GM12878 (cell line): ENCODE measurements around the gene ZNF512. TPM values are rescaled to one million over a fixed set of nuclear protein-coding genes. Genes with fewer than 3 reads are reported as not detected.

Source experiments
- ATAC-seq: fragments of 200-7000 bp; cut with Tn5 transposase; 3 replicates; pipeline ENCODE4 v1.9.1; 2020; ENCODE audit warnings: mild to moderate bottlenecking, moderate library complexity
- BruUV-seq: library from RNA; stranded (reverse); fragments of 400-500 nt; replicated peaks from 2 replicates; lab custom pipeline; 2021; lab: Mats Ljungman, UMichigan
- CTCF ChIA-PET: fragments of 300-600 bp; sonication (Branson Sonifier 250); formaldehyde crosslinking; extraction: SDS; loops from one replicate; lab custom pipeline; 2021; ENCODE audit warnings: inconsistent platforms; lab: Yijun Ruan, JAX
- POLR2A ChIA-PET: fragments of 350-600 bp; formaldehyde crosslinking; extraction: SDS; loops from one replicate; lab custom pipeline; 2021; ENCODE audit warnings: inconsistent platforms; lab: Charles Lee
- RAD21 ChIA-PET: fragments of 300-600 bp; sonication (Branson Sonifier 250); formaldehyde crosslinking; loops from one replicate; lab custom pipeline; 2023; ENCODE audit warnings: antibody characterized with exemption; ENCODE audit not compliant: unreplicated experiment; lab: Charles Lee
- SMC1A ChIA-PET: fragments of 300-600 bp; sonication (Branson Sonifier 250); formaldehyde crosslinking; loops from one replicate; lab custom pipeline; 2023; ENCODE audit not compliant: unreplicated experiment, uncharacterized antibody; lab: Charles Lee
- DNase-seq: peaks from one replicate; pipeline ENCODE4 v3.0.0-alpha.2; 2011; ENCODE audit warnings: low read depth, low spot score
- FAIRE-seq: peaks from 3 replicates; lab custom pipeline; 2011; peaks lifted over from hg19 to GRCh38; lab: Jason Lieb, UNC
- H2AFZ ChIP-seq: 2 replicates; pipeline ENCODE4 v1.6.0; 2011; ENCODE audit warnings: low read depth, low read length, control low read depth; ENCODE audit not compliant: control insufficient read depth
- H3K27ac ChIP-seq: 2 replicates; pipeline ENCODE4 v1.5.1; 2011; ENCODE audit warnings: control low read depth; ENCODE audit not compliant: control insufficient read depth, insufficient read depth
- H3K27me3 ChIP-seq, 2 experiments: replicated peaks in 1 of 2; 2 replicates each; pipeline versions ENCODE4 v1.6.0 to v1.6.1; 2011; ENCODE audit warnings: low read length in 1 of 2; ENCODE audit not compliant: control insufficient read depth in 2 of 2, insufficient read depth in 2 of 2
- H3K36me3 ChIP-seq, 2 experiments: 2 replicates each; pipeline ENCODE4 v1.5.1; 2011; ENCODE audit warnings: low read length in 1 of 2; ENCODE audit not compliant: control insufficient read depth in 2 of 2, insufficient read depth in 2 of 2
- H3K4me1 ChIP-seq: 2 replicates; pipeline ENCODE4 v1.6.1; 2011; ENCODE audit warnings: mild to moderate bottlenecking, low read length, moderate library complexity, mixed read lengths; ENCODE audit not compliant: control insufficient read depth, insufficient read depth
- H3K4me2 ChIP-seq: 2 replicates; pipeline ENCODE4 v1.6.0; 2011; ENCODE audit warnings: control low read depth; ENCODE audit not compliant: control insufficient read depth, insufficient read depth
- H3K4me3 ChIP-seq: fragments of 200-600 bp; sonication (generic); 2 replicates; pipeline ENCODE4 v1.5.1; 2016
- H3K79me2 ChIP-seq: 2 replicates; pipeline ENCODE4 v1.6.0; 2011; ENCODE audit warnings: low read length; ENCODE audit not compliant: control insufficient read depth, insufficient read depth
- H3K9ac ChIP-seq: 2 replicates; pipeline ENCODE4 v1.8.0; 2011; ENCODE audit warnings: low read length, control low read depth, mixed read lengths; ENCODE audit not compliant: control insufficient read depth, insufficient read depth
- H3K9me3 ChIP-seq: replicated peaks from 3 replicates; pipeline ENCODE4 v1.5.1; 2011; ENCODE audit warnings: mild to moderate bottlenecking, low read length; ENCODE audit not compliant: control insufficient read depth, insufficient read depth
- H4K20me1 ChIP-seq: 2 replicates; pipeline ENCODE4 v1.6.0; 2011; ENCODE audit not compliant: control insufficient read depth, insufficient read depth
- BHLHE40 ChIP-seq, 2 experiments: fragments of 450-650 bp in 1 of 2; IDR thresholded peaks; 2 replicates each; pipeline ENCODE4 v1.6.1; 2011 to 2017; ENCODE audit warnings: low read depth in 2 of 2, borderline replicate concordance in 1 of 2, improper control_type of control experiment in 1 of 2, low read length in 1 of 2, mild to moderate bottlenecking in 1 of 2
- EP300 ChIP-seq, 2 experiments: fragments of 150-350 bp in 1 of 2; IDR thresholded peaks; 2 replicates each; pipeline ENCODE4 v1.6.1; 2011 to 2012; ENCODE audit warnings: low read depth in 2 of 2, low read length in 2 of 2, borderline replicate concordance in 1 of 2, improper control_type of control experiment in 1 of 2, inconsistent platforms in 1 of 2; ENCODE audit not compliant: control insufficient read depth in 1 of 2
- ETV6 ChIP-seq, 2 experiments: fragments of 450-650 bp in 1 of 2; IDR thresholded peaks in 1 of 2; conservative IDR thresholded peaks in 1 of 2; 2 replicates each; pipeline ENCODE4 v1.6.1; 2014; ENCODE audit warnings: antibody characterized with exemption in 1 of 2, borderline replicate concordance in 1 of 2, low read depth in 1 of 2, mild to moderate bottlenecking in 1 of 2, moderate library complexity in 1 of 2
- HDAC6 ChIP-seq: fragments of 200-600 bp; sonication (generic); IDR thresholded peaks from one replicate; pipeline ENCODE4 v1.8.0; 2017; ENCODE audit warnings: antibody characterized with exemption; ENCODE audit not compliant: unreplicated experiment
- IRF3 ChIP-seq: fragments of 450-650 bp; IDR thresholded peaks from 2 replicates; pipeline ENCODE4 v1.6.1; 2014; ENCODE audit warnings: mild to moderate bottlenecking
- KLF5 ChIP-seq: fragments of 450-650 bp; IDR thresholded peaks from 2 replicates; pipeline ENCODE4 v1.6.1; 2014; ENCODE audit warnings: mild to moderate bottlenecking; ENCODE audit not compliant: partially characterized antibody
- RBBP5 ChIP-seq: fragments of 200-600 bp; sonication (generic); conservative IDR thresholded peaks from 2 replicates; pipeline ENCODE4 v1.6.1; 2016
- RCOR1 ChIP-seq: conservative IDR thresholded peaks from 2 replicates; pipeline ENCODE4 v1.6.1; 2012; ENCODE audit warnings: low read depth, low read length, improper control_type of control experiment
- RUNX3 ChIP-seq: IDR thresholded peaks from 2 replicates; pipeline ENCODE4 v1.6.1; 2012; ENCODE audit warnings: low read length, inconsistent platforms
- SREBF2 ChIP-seq: IDR thresholded peaks from 2 replicates; pipeline ENCODE4 v1.6.1; 2012; ENCODE audit warnings: mild to moderate bottlenecking, low read length
- ZNF207 ChIP-seq: fragments of 450-650 bp; IDR thresholded peaks from 2 replicates; pipeline ENCODE4 v1.6.1; 2014; ENCODE audit warnings: antibody characterized with exemption, mild to moderate bottlenecking, borderline replicate concordance
- ZSCAN29 ChIP-seq: fragments of 450-650 bp; IDR thresholded peaks from 2 replicates; pipeline ENCODE4 v1.6.1; 2017; ENCODE audit warnings: mild to moderate bottlenecking, moderate library complexity
- WGBS: methylation state at CpG from one replicate; pipeline ENCODE4 v1.1.6; 2016; ENCODE audit warnings: low lambda C conversion rate; ENCODE audit not compliant: insufficient replicate concordance, insufficient coverage; ENCODE audit errors: missing lambda C conversion rate; 5-methylcytosine and 5-hydroxymethylcytosine counted together
- in situ Hi-C: fragments of 300-500 bp; cut with MboI; formaldehyde crosslinking; loops from 9 replicates; pipeline ENCODE4 v1.14.3; 2018; ENCODE audit warnings: mixed read lengths
- intact Hi-C: fragments of 100-400 bp; cut with micrococcal nuclease; formaldehyde crosslinking; loops from one replicate; pipeline ENCODE4 v1.14.2; 2022; ENCODE audit not compliant: unreplicated experiment
- polyA plus RNA-seq, 11 experiments: library from polyadenylated mRNA; depleted of rRNA in 4 of 11; unstranded in 6 of 11; stranded (reverse) in 5 of 11; fragments of >200 nt; fragmentation: Nextera tagmentation in 4 of 11; fragmentation: Illumina TruSeq in 1 of 11; extraction: Ambion mirVana in 4 of 11; extraction: Trizol in 1 of 11; gene quantifications; 1 replicate in 1 of 11; 2 replicates in 10 of 11; pipeline versions ENCODE4 v1.2.1 to v1.2.3, GENCODE V29; 2011 to 2016; ENCODE audit warnings: inconsistent platforms in 2 of 11, missing spikeins in 2 of 11, low read depth in 1 of 11
- total RNA-seq, 4 experiments: library from RNA; depleted of rRNA in 3 of 4; stranded (reverse); fragments of >200 nt in 3 of 4; fragmentation: Illumina TruSeq in 1 of 4; extraction: Trizol in 1 of 4; gene quantifications; 2 replicates each; pipeline versions ENCODE4 v1.2.1 to v1.2.3, GENCODE V29; 2013 to 2021
- TF ChIP-seq, protein P1 (sequence below): IDR thresholded peaks from 2 replicates; pipeline ENCODE4 v1.6.1; 2012; ENCODE audit warnings: low read depth, low read length, improper control_type of control experiment
- TF ChIP-seq, protein P2 (sequence below): IDR thresholded peaks from 2 replicates; pipeline ENCODE4 v1.6.1; 2012; ENCODE audit warnings: low read length, inconsistent platforms
- TF ChIP-seq, protein P3 (sequence below): fragments of 450-650 bp; IDR thresholded peaks from 2 replicates; pipeline ENCODE4 v1.6.1; 2018; ENCODE audit warnings: mild to moderate bottlenecking, low read depth, moderate library complexity; ENCODE audit not compliant: partially characterized antibody

ZNF512 gene
- total and polyA plus RNA-seq, 10 of the 15 experiments (the other 5 are each of a cell fraction or from before 2014, with no cell fraction given): 14.1 to 61.9 (median 31.2) TPM

GRCh38 chr2:27661371-27661770 lies 78.5 kb downstream of the ZNF512 start:
- DNase-seq (no peak), FAIRE-seq (no peak), ATAC-seq (no peak)
- H4K20me1 ChIP-seq: no peaks in the 10 kb centered on the region
- H3K9me3 ChIP-seq: no peaks in the 10 kb centered on the region
- peaks cover 29% of the 10 kb centered on the region for H3K79me2 ChIP-seq
- TF ChIP-seq, protein P1, sequence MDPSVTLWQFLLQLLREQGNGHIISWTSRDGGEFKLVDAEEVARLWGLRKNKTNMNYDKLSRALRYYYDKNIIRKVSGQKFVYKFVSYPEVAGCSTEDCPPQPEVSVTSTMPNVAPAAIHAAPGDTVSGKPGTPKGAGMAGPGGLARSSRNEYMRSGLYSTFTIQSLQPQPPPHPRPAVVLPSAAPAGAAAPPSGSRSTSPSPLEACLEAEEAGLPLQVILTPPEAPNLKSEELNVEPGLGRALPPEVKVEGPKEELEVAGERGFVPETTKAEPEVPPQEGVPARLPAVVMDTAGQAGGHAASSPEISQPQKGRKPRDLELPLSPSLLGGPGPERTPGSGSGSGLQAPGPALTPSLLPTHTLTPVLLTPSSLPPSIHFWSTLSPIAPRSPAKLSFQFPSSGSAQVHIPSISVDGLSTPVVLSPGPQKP: no peak
- no peak for TF ChIP-seq RCOR1
- no peak for TF ChIP-seq SREBF2
- no peak for TF ChIP-seq RBBP5
- TF ChIP-seq, protein P2, sequence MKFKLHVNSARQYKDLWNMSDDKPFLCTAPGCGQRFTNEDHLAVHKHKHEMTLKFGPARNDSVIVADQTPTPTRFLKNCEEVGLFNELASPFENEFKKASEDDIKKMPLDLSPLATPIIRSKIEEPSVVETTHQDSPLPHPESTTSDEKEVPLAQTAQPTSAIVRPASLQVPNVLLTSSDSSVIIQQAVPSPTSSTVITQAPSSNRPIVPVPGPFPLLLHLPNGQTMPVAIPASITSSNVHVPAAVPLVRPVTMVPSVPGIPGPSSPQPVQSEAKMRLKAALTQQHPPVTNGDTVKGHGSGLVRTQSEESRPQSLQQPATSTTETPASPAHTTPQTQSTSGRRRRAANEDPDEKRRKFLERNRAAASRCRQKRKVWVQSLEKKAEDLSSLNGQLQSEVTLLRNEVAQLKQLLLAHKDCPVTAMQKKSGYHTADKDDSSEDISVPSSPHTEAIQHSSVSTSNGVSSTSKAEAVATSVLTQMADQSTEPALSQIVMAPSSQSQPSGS: no peak
- no peak for TF ChIP-seq KLF5
- no peak for TF ChIP-seq EP300 (IDR thresholded peaks at IDR 0.05; ENCODE audit: borderline replicate concordance in 1 of 2, control insufficient read depth in 1 of 2, low read depth in 2 of 2, low read length in 2 of 2)
- no peak for TF ChIP-seq ETV6 (conservative IDR thresholded peaks at IDR 0.05 in 1 of 2, IDR thresholded peaks at IDR 0.05 in 1 of 2; ENCODE audit: borderline replicate concordance in 1 of 2, low read depth in 1 of 2)
- no peak for TF ChIP-seq IRF3
- TF ChIP-seq, protein P3, sequence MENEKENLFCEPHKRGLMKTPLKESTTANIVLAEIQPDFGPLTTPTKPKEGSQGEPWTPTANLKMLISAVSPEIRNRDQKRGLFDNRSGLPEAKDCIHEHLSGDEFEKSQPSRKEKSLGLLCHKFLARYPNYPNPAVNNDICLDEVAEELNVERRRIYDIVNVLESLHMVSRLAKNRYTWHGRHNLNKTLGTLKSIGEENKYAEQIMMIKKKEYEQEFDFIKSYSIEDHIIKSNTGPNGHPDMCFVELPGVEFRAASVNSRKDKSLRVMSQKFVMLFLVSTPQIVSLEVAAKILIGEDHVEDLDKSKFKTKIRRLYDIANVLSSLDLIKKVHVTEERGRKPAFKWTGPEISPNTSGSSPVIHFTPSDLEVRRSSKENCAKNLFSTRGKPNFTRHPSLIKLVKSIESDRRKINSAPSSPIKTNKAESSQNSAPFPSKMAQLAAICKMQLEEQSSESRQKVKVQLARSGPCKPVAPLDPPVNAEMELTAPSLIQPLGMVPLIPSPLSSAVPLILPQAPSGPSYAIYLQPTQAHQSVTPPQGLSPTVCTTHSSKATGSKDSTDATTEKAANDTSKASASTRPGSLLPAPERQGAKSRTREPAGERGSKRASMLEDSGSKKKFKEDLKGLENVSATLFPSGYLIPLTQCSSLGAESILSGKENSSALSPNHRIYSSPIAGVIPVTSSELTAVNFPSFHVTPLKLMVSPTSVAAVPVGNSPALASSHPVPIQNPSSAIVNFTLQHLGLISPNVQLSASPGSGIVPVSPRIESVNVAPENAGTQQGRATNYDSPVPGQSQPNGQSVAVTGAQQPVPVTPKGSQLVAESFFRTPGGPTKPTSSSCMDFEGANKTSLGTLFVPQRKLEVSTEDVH: no peak
- TF ChIP-seq HDAC6: no peak
- no peak for TF ChIP-seq ZNF207
- no peak for TF ChIP-seq BHLHE40 (IDR thresholded peaks at IDR 0.05; ENCODE audit: borderline replicate concordance in 1 of 2, low read depth in 2 of 2, low read length in 1 of 2)
- no peak for TF ChIP-seq RUNX3
- no peak for TF ChIP-seq ZSCAN29
- no peaks in the 10 kb centered on the region for H3K27me3 ChIP-seq
- CTCF ChIA-PET: no interaction called here
- peaks cover 10% of the 10 kb centered on the region for H3K4me1 ChIP-seq
- no TSS peak for BruUV-seq
- no peak overlapping the region for H3K27ac ChIP-seq
- no peak overlapping the region for H2AFZ ChIP-seq
- POLR2A ChIA-PET: no interaction called here
- intact Hi-C loops (loop anchor here (10.0 kb wide), 1 partner anchor 177 kb away; the partner anchor contains the start of gene IFT172), in situ Hi-C loops (no loop called here)
- peaks cover 0 to 20% of the 10 kb centered on the region in 2 experiments for H3K36me3 ChIP-seq
- RAD21 ChIA-PET: no interaction called here
- H3K4me2 ChIP-seq: no peak overlapping the region
- SMC1A ChIA-PET: interaction anchor here (1.4 kb wide), 1 partner anchor 21 kb away, joined by 3 read pairs; no protein-coding TSS in a partner anchor
- H3K4me3 ChIP-seq: no peak overlapping the region
- WGBS: 94% methylated on average over 1 of the region's 1 CpG
- H3K9ac ChIP-seq: no peak overlapping the region
